ENCODE results near the gene FPGS.

DNA sequence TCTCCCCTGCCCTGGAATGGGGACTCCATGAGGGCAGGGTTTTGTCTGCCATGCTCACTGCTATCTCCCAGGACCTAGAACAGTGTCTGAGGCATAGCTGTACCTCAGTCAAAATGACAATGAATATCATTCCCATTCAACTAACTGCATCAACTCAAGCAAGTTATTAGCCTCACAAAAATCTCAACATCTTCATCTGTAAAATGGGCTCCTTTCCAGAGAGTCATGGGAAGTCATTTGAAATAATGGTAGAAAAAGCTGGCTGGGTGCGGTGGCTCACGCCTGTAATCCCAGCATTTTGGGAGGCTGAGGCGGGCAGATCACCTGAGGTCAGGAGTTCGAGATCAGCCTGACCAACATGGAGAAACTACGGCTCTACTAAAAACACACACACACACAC, 33.6 kb upstream of the FPGS start:
- TF ChIP-seq FOSL2 (IDR thresholded peaks at IDR 0.05) = no peak
- TF ChIP-seq FOSL2 (CRISPR knock-in tag; IDR thresholded peaks at IDR 0.05) = no peak
- TF ChIP-seq KDM1A (IDR thresholded peaks at IDR 0.05; ENCODE audit: low read depth) = peak; percentile 64; the same call in 1 of the 2 replicates
- TF ChIP-seq GATA3 (IDR thresholded peaks at IDR 0.05; ENCODE audit: borderline replicate concordance) = no peak
- TF ChIP-seq POLR2A (IDR thresholded peaks at IDR 0.05; ENCODE audit: low read length) = no peak

Data from A549 (cell line).